ENCODE data around the gene ELMO1. TPM values are rescaled to one million over a fixed set of nuclear protein-coding genes. Genes with fewer than 3 reads are reported as not detected.

Gene ELMO1
- total and polyA plus RNA-seq, 11 donors, result 6.9 to 38.6 (median 14.7) TPM

DNA sequence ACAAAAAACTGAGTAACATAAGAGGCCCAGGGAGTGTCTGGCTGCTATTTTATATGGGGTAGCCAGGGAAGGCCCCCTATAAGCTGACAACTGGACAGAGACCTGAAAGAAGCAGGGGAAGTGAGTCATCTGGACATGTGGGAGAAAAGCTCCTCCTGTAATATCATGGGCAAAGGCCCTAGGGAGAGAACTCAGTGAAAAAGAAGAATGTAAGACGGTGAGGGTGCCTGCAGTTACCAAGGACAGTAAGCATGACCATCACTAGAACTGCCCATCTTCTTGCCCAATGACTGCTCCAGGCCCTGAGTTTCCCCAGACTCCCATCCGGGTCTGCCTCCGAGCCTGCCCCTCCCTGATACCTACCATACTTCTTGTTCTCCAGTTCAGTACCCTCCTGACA is 2.3 kb downstream of the ELMO1 start:
- no peak for TF ChIP-seq POLR2A (IDR thresholded peaks at IDR 0.05)
- TF ChIP-seq, protein P1, sequence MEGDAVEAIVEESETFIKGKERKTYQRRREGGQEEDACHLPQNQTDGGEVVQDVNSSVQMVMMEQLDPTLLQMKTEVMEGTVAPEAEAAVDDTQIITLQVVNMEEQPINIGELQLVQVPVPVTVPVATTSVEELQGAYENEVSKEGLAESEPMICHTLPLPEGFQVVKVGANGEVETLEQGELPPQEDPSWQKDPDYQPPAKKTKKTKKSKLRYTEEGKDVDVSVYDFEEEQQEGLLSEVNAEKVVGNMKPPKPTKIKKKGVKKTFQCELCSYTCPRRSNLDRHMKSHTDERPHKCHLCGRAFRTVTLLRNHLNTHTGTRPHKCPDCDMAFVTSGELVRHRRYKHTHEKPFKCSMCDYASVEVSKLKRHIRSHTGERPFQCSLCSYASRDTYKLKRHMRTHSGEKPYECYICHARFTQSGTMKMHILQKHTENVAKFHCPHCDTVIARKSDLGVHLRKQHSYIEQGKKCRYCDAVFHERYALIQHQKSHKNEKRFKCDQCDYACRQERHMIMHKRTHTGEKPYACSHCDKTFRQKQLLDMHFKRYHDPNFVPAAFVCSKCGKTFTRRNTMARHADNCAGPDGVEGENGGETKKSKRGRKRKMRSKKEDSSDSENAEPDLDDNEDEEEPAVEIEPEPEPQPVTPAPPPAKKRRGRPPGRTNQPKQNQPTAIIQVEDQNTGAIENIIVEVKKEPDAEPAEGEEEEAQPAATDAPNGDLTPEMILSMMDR (IDR thresholded peaks at IDR 0.05), result no peak
- Histone ChIP-seq H3K36me3 (no peaks in the 10 kb centered on the region), H3K27me3 (peaks cover 0 to 18% (median 0%) of the 10 kb centered on the region in 9 donors), H3K9me3 (no peaks in the 10 kb centered on the region), H3K4me3 (peak overlapping the region in 1 of 12 donors; percentile 77), H3K4me1 (peaks cover 0 to 70% (median 30%) of the 10 kb centered on the region in 12 donors), H3K27ac (peak overlapping the region in 9 of 12 donors; percentile 0 to 97 (median 83))
- intact Hi-C loops (cut with DNase I), result loop anchor here in 8 of 10 donors (2.0 to 10.0 kb wide), 12 partner anchors 39 to 234 kb away; no protein-coding TSS in a partner anchor
- 68 to 80% (median 78%) methylated on average over 3 of the region's 3 CpGs for WGBS, 4 donors
- DNase-seq, result no peak
- ATAC-seq, result no peak

- TF ChIP-seq POLR2A (IDR thresholded peaks at IDR 0.05), result no peak
- TF ChIP-seq, protein P1 (IDR thresholded peaks at IDR 0.05), result no peak
- H3K4me1 ChIP-seq, result peaks cover 0 to 76% (median 34%) of the 10 kb centered on the region in 12 donors
Measured at GRCh38 chr7:37445790-37446189, 2.9 kb downstream of the ELMO1 start.

DNA sequence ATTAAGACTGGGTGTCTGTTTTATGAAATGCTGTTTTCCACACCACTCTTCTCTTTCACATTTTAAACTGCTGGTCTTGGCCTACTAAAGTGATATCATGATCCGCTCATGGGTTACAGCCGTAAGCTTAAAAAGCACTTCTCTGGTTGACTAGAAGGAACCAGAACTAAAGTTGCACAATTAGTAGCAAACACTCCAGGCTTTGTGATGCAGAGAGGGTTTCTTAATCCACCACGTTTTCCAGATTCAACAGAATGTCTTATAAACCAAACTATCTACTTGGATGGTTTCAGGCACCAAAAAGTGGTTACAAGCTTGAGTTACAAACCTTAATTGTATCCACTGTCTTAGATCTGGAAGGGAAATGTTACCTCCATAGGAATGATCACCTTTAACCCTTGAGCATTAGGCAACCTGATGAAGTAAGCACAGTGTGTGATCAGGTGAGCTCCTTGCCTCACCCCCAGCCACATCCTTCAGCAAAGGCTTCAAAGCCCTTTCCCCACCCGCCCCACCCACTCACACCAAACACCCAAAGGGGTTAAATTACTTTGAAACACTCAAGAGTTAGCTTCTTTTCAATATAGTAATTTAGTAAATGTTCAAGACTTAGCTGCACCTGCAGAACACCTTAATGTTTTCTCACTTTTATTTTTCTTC is 3.5 kb downstream of the ELMO1 start:
- Histone ChIP-seq H3K9me3 (no peaks in the 10 kb centered on the region), H3K4me1 (peaks cover 0 to 80% (median 39%) of the 10 kb centered on the region in 12 donors), H3K27me3 (peaks cover 0 to 18% (median 0%) of the 10 kb centered on the region in 9 donors), H3K36me3 (no peaks in the 10 kb centered on the region), H3K4me3 (no peak overlapping the region), H3K27ac (peak overlapping the region in 3 of 12 donors; percentile 0 to 63 (median 17))
- no peak for DNase-seq
- no peak for ATAC-seq
- TF ChIP-seq, protein P1 (IDR thresholded peaks at IDR 0.05), result no peak
- no peak for TF ChIP-seq POLR2A (IDR thresholded peaks at IDR 0.05)
- intact Hi-C loops (cut with DNase I), result loop anchor here in 8 of 10 donors (5.0 to 10.0 kb wide), 11 partner anchors 38 to 233 kb away; no protein-coding TSS in a partner anchor
- 84 to 94% (median 88%) methylated on average over 4 of the region's 4 CpGs for WGBS, 4 donors

More at GRCh38 chr7:37445790-37446189, 2.9 kb downstream of the ELMO1 start:
- WGBS, 4 donors, result 95 to 100% (median 98%) methylated on average over 1 of the region's 1 CpG
- DNase-seq (no peak), ATAC-seq (no peak)
- H3K27ac ChIP-seq, result peak overlapping the region in 4 of 12 donors; percentile 0 to 91 (median 40)
- no peaks in the 10 kb centered on the region for H3K9me3 ChIP-seq
- H3K27me3 ChIP-seq, result peaks cover 0 to 18% (median 0%) of the 10 kb centered on the region in 9 donors
- no peak overlapping the region for H3K4me3 ChIP-seq
- H3K36me3 ChIP-seq, result no peaks in the 10 kb centered on the region
- intact Hi-C loops (cut with DNase I), result loop anchor here in 8 of 10 donors (2.0 to 10.0 kb wide), 12 partner anchors 38 to 233 kb away; no protein-coding TSS in a partner anchor

DNA sequence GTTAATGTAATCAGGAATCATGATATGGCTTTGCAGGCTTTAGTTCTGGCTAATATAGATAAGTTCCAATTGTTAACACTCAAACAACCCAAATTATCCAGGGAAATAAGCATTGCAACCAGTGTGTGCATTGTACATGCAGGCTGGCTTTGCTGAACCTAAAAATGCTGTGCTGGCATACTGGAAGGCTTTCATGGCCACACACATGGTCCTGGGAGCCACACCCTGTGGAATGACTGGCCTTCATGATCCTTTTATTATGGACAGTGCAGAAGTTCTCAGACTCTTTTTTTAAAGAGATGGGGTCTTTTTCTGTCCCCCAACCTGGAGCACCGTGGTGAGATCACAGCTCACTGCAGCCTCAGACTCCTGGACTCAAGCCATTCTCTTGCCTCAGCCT is 5.0 kb downstream of the ELMO1 start:
- no peaks in the 10 kb centered on the region for H3K36me3 ChIP-seq
- no peak overlapping the region for H3K4me3 ChIP-seq
- no peaks in the 10 kb centered on the region for H3K9me3 ChIP-seq
- H3K4me1 ChIP-seq, result peaks cover 3 to 85% (median 44%) of the 10 kb centered on the region in 12 donors
- 60 to 94% (median 80%) methylated on average over 1 of the region's 1 CpG for WGBS, 4 donors
- no peak for ATAC-seq
- peak overlapping the region in 6 of 12 donors; percentile 2 to 86 (median 58) for H3K27ac ChIP-seq
- peaks cover 0 to 11% (median 0%) of the 10 kb centered on the region in 9 donors for H3K27me3 ChIP-seq
- intact Hi-C loops (cut with DNase I), result loop anchor here in 5 of 10 donors (10.0 kb wide), 5 partner anchors 49 to 229 kb away; no protein-coding TSS in a partner anchor
- TF ChIP-seq POLR2A (IDR thresholded peaks at IDR 0.05), result no peak
- TF ChIP-seq, protein P1 (IDR thresholded peaks at IDR 0.05), result no peak
- peak in 1 of 5 donors; percentile 31 for DNase-seq

All from heart left ventricle (tissue), 16 donors.